GM18867 (cell line): Measurements from ENCODE around the gene SLCO4A1.
"Not testable (repeated sequence)": the region's sequence is repeated elsewhere in the genome, so short reads cannot be mapped to it uniquely, and the experiment has no call there.

ENCODE experiments used
- ATAC-seq: cut with Tn5 transposase; IDR thresholded peaks from one replicate; pipeline ENCODE4 v1.9.1; 2021; ENCODE audit warnings: mild to moderate bottlenecking, moderate library complexity; ENCODE audit not compliant: unreplicated experiment

The SLCO4A1 gene

DNA sequence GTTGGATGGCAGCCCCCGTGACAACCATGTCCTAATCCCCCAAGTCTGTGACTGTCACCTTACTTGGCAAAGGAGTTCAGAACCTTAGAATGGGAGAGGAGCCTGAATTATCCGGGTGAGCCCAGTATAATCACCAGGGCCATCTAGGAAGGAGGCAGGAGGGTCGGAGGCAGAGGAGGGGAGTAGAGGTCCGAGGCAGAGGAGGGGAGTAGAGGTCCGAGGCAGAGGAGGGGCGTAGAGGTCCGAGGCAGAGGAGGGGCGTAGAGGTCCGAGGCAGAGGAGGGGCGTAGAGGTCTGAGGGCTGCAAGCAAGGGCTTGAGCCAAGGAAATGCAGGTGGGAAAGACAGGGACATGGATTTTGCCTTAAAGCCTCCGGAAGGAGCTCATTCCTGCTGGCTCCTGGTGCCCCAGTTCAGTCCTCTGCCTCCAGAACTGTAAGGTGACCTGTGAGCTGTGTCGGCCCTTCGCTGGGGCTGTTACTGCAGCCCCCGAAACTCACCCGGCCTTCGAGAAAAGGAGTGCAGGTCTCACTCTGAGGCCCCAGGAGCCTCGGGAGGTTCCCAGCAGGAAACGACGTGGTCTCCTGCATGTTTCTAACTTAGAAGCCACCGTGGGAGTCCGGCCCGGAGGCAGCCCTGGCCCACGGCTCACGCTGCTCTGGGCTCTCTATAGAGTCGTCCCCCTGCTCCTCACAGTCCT is 20.0 kb upstream of the SLCO4A1 start:
- no peak for ATAC-seq

DNA sequence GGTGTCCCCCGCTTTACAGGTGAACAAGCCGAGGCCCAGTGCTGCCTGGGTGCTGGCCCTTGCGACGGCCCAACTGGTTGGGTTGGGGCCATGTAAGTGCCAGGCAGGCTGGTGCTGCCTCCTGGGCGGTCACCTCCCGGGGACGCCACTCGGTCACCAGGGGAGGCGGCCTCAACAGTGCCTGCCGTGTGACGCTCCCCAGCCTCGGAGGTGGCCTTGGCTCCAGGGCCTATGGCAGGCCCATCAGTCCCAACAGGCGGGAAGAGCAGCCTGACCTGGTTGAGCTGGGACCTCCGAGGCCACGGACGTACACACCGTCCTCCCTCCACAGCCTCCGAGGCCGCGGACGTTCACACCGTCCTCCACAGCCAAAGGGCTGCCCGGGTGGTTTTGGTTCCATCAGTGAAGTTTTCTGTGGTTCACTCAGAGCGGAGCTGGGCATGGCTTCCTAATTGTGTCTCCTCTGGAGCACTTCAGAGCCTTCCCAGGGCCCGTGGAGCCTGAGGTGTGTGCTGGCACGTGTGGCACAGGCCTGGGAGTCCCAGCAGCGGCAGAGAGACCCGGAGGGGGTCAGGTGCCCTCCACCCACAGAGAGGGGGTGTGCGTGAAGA is 19.3 kb upstream of the SLCO4A1 start:
- no peak for ATAC-seq

DNA sequence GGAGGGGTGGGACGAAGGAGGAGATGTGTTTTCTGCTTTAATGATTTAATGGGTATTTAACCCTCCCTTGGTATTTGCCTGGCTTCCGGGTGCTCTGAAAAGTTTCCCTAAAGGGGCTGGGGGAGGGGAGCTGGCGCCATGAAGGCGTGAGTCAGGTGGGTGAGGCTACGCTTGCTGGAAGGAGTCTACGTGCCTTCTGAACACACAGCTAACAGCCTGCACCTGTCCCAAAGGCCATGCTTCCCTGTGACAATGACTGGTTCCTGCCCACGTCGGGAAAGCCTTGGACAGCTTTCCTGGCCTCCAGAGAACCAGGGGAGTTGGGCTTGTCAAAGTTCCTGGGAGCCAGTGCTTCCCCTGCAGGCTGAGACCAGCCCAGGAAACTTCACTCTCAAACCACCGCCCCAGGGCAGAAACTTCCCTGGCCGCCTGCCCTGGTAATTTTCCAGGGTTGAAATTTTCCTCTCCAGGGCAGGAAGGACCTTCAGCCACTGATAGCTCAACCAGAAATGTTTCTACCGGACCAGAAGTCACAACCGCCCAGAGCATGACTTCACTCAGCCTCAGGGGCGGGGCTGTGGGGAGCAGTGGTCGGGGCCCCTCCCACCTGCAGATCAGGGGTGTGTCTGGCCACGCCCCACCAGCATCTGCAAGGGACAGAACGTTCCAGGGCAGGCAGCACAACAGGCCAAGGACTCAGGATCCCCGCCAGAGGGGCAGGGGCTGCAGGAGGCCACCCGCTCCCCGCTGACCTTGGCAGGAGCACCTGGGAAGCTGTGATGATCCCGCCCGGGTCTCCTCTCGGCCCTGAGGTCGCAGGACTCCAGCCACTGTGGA is 18.6 kb upstream of the SLCO4A1 start:
- peak; percentile 79 for ATAC-seq

DNA sequence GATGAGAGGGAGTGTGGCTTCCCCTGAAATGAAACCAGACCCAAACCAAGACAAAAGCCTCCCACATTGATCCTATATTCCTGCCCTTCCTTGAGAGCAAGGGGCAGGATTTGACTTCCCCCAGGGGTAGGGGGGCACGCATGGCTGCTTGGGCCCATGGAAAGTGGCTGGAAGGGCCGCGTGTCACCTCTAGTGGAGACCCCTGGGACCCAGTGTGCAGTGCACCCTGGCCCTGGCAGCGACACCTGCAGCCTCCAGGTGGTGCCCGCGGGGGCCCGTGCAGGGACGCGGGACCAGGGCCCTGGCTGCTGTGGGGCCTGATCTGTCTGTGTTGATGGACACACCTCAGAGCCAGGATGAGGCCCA is 18.0 kb upstream of the SLCO4A1 start:
- ATAC-seq: peak; percentile 29

DNA sequence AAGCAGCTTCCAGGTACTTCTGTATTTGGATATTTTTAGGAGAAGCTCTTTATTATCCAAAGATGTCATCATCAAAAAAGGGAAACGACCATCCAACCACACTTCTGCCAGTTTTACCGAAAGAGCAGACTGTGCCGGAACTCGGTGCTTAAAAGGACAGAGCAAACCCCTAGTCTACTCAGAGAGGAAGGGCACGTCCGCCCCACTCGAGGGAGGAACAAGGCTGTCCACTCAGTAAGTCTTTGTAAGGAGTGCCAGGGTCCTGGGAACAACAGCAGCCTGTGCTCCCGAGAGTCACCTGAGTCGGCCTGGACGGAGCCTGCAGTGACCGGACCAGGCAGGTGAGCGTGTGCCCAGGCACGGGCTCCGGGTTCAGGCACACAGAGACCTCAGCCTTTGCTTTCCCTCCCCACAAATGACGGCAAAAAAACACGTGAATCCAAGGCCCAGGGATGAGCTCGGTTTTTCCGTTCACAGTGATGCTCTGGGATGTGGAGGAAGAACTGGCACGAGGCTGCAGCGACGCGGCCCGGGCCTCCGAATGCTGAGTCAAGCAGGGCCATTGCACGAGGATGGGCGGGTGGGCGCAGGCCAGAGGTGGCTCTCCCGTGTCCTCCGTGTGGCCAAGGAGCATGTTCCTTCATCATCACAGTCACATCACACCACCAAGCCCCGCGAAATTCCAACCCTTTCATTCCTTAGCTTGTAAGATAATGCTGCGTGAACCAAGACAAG is 17.4 kb upstream of the SLCO4A1 start:
- ATAC-seq: no peak

DNA sequence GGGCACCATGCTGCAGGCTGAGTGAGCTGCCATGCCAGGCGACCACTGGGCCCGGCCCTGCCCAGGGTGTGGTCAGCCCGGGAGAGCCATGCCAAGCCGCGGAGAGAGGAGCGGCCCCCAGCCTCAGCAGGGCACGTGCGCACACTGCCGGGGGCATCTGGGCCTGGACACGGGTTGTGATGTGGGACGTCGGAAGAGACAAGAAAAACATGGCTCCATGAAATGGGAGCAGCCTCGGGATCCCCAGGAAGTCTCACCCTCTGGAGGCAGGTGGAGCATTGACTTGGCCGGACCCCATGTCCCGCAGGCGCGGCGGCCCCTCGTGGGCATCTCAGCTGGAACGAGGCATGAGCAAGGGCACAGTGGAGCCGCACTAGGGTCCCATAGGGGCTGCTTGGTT is 16.8 kb upstream of the SLCO4A1 start:
- ATAC-seq: no peak

DNA sequence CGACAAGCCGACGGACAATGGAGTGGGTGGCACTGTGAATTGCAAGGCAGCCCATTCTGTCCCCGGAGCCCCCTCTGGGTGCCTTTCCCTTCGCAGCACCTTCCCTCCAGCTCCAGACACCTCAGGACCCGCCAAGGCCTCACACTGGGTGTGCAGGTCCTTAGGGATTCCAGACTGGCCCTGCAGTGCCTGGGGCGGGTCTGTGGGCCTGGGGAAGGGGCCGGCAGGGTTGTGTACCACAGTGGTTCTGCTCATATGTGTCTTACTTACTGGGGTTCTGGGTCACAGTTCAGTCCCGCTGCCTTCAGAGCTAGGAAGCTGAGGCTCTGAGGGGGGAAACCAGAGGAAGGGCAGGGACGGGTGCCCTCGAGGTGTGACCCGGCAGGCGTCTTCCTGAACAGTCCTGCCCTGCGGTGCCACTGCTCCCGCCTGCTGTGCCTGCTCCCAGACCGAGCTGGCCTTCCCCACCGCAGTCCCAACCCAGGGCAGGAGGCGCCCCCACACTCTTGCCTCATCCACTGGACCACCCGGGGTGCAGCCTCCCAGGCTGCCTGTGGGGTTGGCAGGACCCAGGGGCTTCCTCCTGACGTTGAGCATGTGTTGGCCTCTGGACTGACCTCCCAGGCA is 16.3 kb upstream of the SLCO4A1 start:
- ATAC-seq: no peak

DNA sequence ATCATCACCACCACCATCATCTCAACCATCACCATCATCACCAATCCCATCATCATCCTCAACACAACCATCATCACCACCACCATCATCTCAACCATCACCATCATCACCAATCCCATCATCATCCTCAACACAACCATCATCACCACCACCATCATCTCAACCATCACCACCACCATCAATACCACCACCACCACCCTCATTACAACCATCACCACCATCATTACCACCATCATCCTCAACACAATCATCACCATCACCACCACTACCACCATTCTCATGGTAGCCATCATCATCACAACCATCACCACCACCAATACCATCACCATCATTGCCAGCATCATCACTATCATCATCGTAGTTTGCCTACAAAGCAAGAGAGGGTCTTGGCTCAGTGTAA is 14.9 kb upstream of the SLCO4A1 start:
- ATAC-seq: not testable (repeated sequence)

DNA sequence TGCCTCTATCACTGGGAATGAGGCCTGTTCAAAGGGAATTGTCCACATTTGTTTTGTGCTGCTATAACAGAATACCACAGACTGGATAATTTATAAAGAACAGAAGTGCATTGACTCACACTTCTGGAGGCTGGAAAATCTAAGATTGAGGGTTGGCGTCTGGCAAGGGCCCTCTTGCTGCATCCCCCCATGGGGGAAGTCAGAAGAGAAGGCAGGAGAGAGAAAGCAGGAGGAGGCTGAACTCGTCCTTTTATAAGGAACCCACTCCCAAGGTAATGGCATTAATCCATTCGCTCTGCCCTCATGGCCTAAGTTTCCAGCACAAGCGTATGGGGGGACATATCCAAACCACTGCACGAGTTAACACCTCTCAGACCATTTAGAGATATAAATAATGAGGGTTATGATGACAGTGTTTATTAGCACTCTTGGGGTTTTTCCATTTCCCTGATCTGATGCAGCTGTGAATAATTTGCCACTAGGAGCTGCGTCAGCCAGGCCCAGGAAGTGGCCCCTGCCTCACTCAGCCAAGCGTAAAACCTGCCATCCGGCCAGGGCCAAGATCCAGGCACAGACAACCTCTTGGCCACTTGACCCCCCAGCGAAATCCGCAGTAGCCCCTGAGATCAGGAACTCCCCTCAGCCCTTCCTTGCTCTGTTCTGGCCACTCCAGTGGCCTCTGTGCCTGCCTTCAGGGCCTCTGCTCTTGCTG is 14.2 kb upstream of the SLCO4A1 start:
- no peak for ATAC-seq

DNA sequence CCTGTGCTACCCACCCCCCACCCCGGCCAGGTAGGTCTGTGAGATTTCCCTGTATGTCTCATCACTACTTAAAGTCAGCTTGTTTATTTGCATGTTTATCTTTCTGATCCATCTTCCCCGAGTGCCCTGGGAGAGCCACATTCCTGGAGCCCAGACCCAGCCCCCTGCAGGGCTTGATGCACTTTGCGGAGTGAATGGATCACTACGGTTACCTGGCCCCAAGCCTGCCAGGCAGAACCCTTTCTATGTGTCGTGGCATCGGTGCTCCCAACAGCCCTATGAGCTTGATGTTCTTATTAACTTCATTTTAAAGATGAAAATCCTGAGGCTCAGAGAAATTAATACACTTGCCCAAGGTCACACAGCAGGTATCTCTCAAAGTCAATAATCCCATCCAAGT is 13.6 kb upstream of the SLCO4A1 start:
- no peak for ATAC-seq

DNA sequence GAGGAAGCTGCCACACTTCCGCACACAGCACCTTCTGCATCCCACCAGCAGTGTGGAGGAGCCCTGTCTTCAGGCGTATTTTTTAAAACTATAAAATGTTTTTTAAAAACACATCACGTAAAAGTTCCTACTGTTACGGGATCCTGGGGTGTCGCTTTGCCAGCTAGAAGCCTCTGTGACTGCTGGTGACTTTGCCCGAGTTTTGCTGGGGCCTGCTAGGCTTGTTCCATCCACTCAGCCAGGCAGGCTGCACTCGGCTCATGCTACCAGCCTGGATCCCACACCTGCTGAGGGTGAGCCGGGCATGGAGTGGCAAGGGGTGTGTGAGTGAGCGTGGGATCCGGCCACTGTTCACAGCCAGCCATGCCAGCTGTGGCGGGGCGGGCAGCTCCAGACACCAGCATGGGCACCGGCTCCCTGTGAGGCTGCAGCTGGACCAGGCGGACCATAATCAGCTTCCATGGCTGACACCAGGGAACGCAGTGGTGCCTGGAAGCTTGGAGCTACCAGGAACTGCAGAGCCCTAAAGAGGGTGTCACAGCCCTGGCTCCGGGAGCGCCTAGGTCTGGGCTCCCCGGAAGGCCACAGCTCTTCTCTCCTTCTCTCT is 12.3 kb upstream of the SLCO4A1 start:
- no peak for ATAC-seq

DNA sequence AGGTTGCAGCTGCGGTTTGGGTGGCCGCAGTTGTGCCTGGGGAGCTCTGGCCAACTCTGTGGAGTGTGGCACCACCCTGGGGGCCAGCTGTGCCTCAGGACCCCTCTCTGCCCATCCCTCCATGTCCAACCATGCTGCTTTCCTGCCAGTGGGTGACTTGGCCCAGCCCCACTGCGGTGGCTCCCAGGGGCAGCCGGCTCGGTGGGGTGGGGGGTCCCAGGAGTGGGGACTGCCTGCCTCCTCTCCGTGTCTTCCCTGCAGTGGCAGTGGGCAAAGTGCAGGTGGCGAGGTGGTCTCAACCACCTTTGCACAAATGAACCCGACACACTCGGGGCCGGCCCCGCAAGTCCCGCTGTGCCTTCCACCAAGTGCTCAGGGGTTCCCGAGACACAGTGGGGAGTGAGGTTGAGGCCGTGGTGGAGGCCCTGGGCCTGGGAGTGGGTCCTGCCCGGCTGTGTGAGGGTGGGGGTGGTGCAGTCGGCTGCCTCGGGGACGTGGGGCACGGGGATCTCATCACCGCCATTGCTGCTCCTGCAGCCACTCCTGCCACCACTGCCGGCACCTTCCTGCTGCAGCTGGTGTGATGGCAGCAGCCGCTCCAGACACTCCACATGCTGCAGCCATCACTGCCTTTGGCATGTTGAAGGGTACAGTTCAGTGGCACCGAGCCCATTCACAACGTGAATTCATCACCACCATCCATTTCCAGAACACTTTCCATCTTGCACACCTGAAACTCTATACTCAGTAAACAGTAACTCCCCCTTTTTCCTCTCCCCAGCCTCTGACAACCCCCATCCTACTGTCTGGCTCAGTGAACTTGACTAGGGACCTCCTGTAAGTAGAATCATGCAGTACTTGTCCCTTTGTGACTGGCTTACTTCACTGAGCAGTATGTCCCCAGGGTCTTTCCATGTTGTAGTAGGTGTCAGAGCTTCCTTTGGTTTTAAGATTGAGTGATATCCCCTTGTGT is 10.7 kb upstream of the SLCO4A1 start:
- no peak for ATAC-seq

DNA sequence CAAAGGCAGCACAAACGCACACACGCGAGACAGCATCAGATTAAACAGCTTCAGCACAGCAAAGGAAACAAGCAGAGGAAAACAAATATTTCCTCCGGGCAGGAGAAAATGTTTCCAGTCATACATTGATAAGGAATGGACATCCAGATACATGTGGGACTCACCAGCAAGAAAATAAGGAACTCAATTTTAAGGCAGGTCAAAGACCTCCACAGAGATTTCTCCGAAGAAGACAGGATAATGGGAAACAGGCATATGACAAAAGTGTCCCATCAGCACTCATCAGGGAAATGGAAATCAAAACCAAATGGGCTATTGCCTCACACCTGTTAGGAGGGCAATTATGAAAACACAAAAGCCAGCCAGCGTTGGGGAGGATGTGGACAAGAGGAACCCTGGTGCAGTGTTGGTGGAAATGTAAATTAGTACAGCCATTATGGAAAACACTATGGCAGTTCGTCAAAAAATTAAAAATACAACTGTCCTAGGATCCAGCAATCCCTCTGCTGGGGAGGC is 9.7 kb upstream of the SLCO4A1 start:
- no peak for ATAC-seq

DNA sequence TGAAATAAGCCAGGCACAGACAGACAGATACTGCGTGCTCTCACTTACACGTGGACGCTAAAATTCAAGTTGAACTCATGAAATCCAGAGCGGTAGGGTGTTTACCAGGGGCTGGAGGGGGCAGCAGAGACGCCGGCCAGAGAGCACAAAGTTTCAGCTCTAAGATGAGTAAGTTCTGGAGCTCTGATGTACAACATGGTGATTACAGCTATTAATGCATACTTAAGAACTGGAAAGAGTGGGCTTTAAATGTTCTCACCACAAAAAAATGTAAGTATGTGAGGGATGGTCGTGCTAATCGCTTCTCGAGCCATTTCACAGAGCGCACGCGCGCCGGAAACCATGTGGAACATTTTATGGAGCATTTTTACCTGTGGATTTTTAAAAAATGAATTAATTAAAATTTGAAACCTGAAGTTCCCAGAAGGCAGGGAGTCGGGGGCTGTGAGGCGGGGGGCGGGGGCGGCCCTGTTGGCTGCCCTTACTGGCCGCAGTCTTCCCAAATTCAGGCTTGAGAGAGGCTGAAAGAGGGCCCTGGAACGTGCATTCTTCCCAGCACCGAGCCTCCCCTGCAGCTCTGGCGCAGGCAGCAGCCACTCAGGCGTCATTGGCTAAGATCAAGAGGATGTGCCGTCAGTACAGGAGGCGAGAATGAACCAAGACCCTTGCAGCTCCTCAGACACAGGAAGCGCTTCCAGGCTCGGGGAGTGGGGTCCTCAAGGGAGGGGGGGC is 8.5 kb upstream of the SLCO4A1 start:
- ATAC-seq: no peak

DNA sequence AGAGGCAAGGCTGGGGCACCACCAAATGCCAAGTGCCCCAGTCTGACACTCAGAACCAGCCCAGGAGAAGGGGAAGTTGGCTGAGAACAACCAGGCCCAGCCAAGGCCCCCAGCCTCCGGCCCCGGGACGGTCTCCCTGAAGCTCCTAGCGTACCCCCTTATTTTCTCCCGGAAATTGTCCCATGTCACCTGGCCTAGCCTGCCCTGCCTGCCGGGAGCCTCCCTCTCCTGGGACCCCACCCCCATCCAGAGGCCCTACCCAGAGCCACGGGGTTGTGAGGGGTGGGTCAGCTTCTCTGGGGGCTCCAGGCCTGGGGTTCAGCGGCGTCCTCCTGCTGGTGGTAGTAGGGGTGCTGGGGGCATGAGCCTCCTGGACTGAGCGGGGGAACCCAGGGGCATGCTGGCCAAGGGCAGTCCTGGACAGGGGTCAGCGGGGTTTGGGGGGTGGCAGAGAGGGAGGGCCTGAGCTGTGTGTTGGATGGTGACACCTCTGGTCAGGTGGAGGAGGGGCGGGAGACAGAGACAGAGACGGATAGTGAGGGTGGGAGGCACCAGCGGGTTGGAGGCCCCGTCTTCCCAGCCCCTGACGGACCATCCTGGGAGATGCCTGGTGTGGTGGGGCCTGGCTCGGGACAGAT is 7.9 kb upstream of the SLCO4A1 start:
- no peak for ATAC-seq

DNA sequence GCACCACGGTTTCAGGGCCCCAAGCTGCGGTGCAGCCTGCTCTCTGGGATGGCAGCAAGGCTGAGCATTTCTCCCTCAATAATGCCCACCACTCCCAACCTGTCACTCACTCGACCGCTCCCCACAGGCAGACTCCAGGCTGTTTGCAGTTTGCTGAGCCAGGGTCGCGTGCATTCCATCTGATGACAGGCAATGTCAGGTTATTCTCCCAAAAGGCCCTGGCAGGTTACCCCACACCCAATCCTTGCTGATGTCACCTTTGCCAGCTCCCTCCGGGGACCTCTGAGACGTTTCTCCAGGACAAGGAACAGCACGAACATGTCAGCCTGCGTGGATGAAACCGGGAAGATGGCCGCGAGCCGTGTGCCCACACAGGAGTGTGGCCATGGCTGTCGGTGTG is 7.1 kb upstream of the SLCO4A1 start:
- ATAC-seq: no peak

DNA sequence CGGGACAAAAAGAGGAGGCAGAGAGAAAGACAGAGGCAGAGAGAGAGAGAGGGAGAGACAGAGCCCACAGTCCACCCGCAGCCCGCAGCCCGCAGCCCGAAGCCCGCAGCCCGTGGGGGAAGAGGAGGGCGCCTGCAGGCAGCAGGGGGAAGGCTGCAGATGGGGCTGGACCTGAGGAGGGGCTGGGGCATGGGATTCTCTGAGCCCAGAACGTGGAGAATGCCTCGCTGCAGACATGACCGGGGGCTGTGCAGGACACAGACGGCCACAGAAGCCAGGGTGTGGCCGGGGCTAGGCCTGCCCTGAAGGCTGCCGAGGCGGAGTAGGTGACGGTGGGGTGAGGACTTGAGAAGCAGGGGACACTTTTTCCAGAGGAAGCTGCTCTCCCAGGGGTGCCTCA is 6.5 kb upstream of the SLCO4A1 start:
- no peak for ATAC-seq
